Measurements from ENCODE around the gene VTI1A. TPM values are rescaled to one million over a fixed set of nuclear protein-coding genes. Genes with fewer than 3 reads are reported as not detected.

The VTI1A gene
- total and polyA plus RNA-seq, 2 of the 4 experiments (the other 2 are of a cell fraction): 9.7 to 24.9 TPM

- H3K9me1 ChIP-seq (ENCODE audit: insufficient read depth, low read length): no peaks in the 10 kb centered on the region
- dilution Hi-C loops (cut with HindIII; ENCODE audit: low sequenced_read_pairs, unreplicated experiment): no loop called here
- H2BK5ac ChIP-seq (ENCODE audit: low read depth, low read length, poor library complexity, severe bottlenecking): no peak overlapping the region
- H4K8ac ChIP-seq (ENCODE audit: low read depth in 2 of 2, low read length in 2 of 2): no peak overlapping the region
- no peak overlapping the region for H3K9ac ChIP-seq (ENCODE audit: low read depth, low read length)
- no peak for TF ChIP-seq RAD21 (IDR thresholded peaks at IDR 0.05; ENCODE audit: low read length)
- TF ChIP-seq, protein P1, sequence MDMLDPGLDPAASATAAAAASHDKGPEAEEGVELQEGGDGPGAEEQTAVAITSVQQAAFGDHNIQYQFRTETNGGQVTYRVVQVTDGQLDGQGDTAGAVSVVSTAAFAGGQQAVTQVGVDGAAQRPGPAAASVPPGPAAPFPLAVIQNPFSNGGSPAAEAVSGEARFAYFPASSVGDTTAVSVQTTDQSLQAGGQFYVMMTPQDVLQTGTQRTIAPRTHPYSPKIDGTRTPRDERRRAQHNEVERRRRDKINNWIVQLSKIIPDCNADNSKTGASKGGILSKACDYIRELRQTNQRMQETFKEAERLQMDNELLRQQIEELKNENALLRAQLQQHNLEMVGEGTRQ (IDR thresholded peaks at IDR 0.05; ENCODE audit: low read depth, low read length): no peak
- H3K4me1 ChIP-seq (ENCODE audit: control insufficient read depth, insufficient read depth, low read length): peaks cover 1% of the 10 kb centered on the region; the same call in 1 of the 2 replicates
- no peak overlapping the region for H2BK120ac ChIP-seq (ENCODE audit: low read depth, low read length)
- no peak overlapping the region for H3K23ac ChIP-seq (ENCODE audit: low read depth, low read length)
- H2BK20ac ChIP-seq (ENCODE audit: low read depth, low read length): no peak overlapping the region
- no peak overlapping the region for H3K27ac ChIP-seq (ENCODE audit: insufficient read depth, low read length)
- H3K79me1 ChIP-seq (ENCODE audit: low read depth in 1 of 2, low read length in 2 of 2): peaks cover 5 to 8% of the 10 kb centered on the region in 2 experiments; a peak in 2 of 4 replicates
- no peak overlapping the region for H2BK15ac ChIP-seq (ENCODE audit: low read depth, low read length)
- H2AFZ ChIP-seq (replicated peaks; ENCODE audit: low read length, poor library complexity): no peak overlapping the region
- no TSS peak for BruUV-seq (replicated peaks)
- H3K27me3 ChIP-seq (ENCODE audit: control insufficient read depth, insufficient read depth, low read length): no peaks in the 10 kb centered on the region
- no peaks in the 10 kb centered on the region for H3K36me3 ChIP-seq (ENCODE audit: control insufficient read depth, insufficient read depth, low read length)
- H3K18ac ChIP-seq (ENCODE audit: low read depth, low read length): no peak overlapping the region
- no peaks in the 10 kb centered on the region for H4K20me1 ChIP-seq (ENCODE audit: insufficient read depth, low read length)
- ATAC-seq (ENCODE audit: low read depth) (no peak), DNase-seq (no peak)
- ChIA-PET CTCF (interaction anchor here (0.9 kb wide), 1 partner anchor 83 kb away, joined by 3 read pairs; no protein-coding TSS in a partner anchor), POLR2A (ENCODE audit: unreplicated experiment) (no interaction called here)
- H2AK9ac ChIP-seq (replicated peaks; ENCODE audit: low read depth, low read length, poor library complexity): no peak overlapping the region
- H3K14ac ChIP-seq (replicated peaks; ENCODE audit: low read depth, low read length): no peak overlapping the region
- no peak overlapping the region for H3K4me2 ChIP-seq (ENCODE audit: low read depth, low read length)
- no peak overlapping the region for H3K56ac ChIP-seq (ENCODE audit: extremely low read depth, insufficient read depth, low read length)
- no peak overlapping the region for H3K4ac ChIP-seq (ENCODE audit: low read depth, low read length)
- in situ Hi-C loops (cut with MboI; ENCODE audit: low sequenced_read_pairs): loop anchor here (25.0 kb wide), 1 partner anchor 578 kb away; no protein-coding TSS in a partner anchor
- no peak overlapping the region for H4K5ac ChIP-seq (ENCODE audit: low read depth, low read length)
- no peak overlapping the region for H3K4me3 ChIP-seq (ENCODE audit: insufficient read depth, low read depth, low read length)
- intact Hi-C loops (cut with micrococcal nuclease): no loop called here
- no peak overlapping the region for H2AK5ac ChIP-seq (ENCODE audit: low read depth, low read length)
- no peak overlapping the region for H4K91ac ChIP-seq (ENCODE audit: insufficient read depth, low read depth, low read length)
- H3K9me3 ChIP-seq (ENCODE audit: control insufficient read depth, insufficient read depth, low read length): no peaks in the 10 kb centered on the region
- WGBS, 2 experiments (ENCODE audit: extremely low coverage in 2 of 2, insufficient read length in 1 of 2): no CpG with 5 or more reads among the region's 4 CpGs
Measured at GRCh38 chr10:112559349-112559748, 112.3 kb downstream of the VTI1A start.

Measured in IMR-90 (cell line).